K562 (cell line): ENCODE measurements around the gene CEP85L.

Experiments used
- ATF3 ChIP-seq, 2 experiments: fragments of 450-650 bp in 1 of 2; sonication (generic) in 1 of 2; formaldehyde crosslinking in 1 of 2; IDR thresholded peaks in 1 of 2; conservative IDR thresholded peaks in 1 of 2; 2 replicates each; pipeline versions ENCODE4 v1.6.1 to v1.8.1; 2016 to 2023; ENCODE audit warnings: mild to moderate bottlenecking in 2 of 2, moderate library complexity in 2 of 2, inconsistent platforms in 1 of 2, missing genetic modification reagents in 1 of 2
- CBX8 ChIP-seq: fragments of 200-600 bp; sonication (generic); IDR thresholded peaks from 2 replicates; pipeline ENCODE4 v1.6.1; 2012; ENCODE audit warnings: borderline replicate concordance, mixed run types, low read depth, mild to moderate bottlenecking, moderate library complexity, mixed read lengths, low read length, control low read depth, inconsistent platforms; ENCODE audit not compliant: poor library complexity, severe bottlenecking; ENCODE audit errors: extremely low read depth
- NFE2L1 ChIP-seq: fragments of 450-650 bp; IDR thresholded peaks from 2 replicates; pipeline ENCODE4 v1.6.1; 2016; ENCODE audit warnings: missing genetic modification characterization, low read depth, mild to moderate bottlenecking, missing compliant biosample characterization, moderate library complexity, borderline replicate concordance
- NONO ChIP-seq, 2 experiments: fragments of 200-400 bp in 1 of 2; fragments of 450-650 bp in 1 of 2; formaldehyde crosslinking in 1 of 2; IDR thresholded peaks; 2 replicates each; pipeline ENCODE4 v1.6.1; 2017; ENCODE audit warnings: low read depth in 2 of 2, mild to moderate bottlenecking in 2 of 2, moderate library complexity in 2 of 2, low read length in 1 of 2
- STAT6 ChIP-seq: sonication (generic); formaldehyde crosslinking; IDR thresholded peaks from 2 replicates; pipeline ENCODE4 v1.8.1; 2023; ENCODE audit warnings: mild to moderate bottlenecking, missing genetic modification reagents
- TGIF2 ChIP-seq: sonication (generic); formaldehyde crosslinking; IDR thresholded peaks from 2 replicates; pipeline ENCODE4 v1.8.1; 2022; ENCODE audit warnings: mild to moderate bottlenecking, missing genetic modification reagents, moderate library complexity

GRCh38 chr6:118501099-118501498 lies 150.3 kb downstream of the CEP85L start:
- TF ChIP-seq CBX8 = no peak
- TF ChIP-seq ATF3 (IDR thresholded peaks at IDR 0.05) = no peak
- TF ChIP-seq ATF3 (CRISPR knock-in tag; conservative IDR thresholded peaks at IDR 0.05) = no peak
- no peak for TF ChIP-seq STAT6 (CRISPR knock-in tag)
- no peak for TF ChIP-seq NONO (IDR thresholded peaks at IDR 0.05; ENCODE audit: low read depth in 2 of 2, low read length in 1 of 2)
- no peak for TF ChIP-seq NFE2L1
- no peak for TF ChIP-seq TGIF2 (CRISPR knock-in tag)
